HS-5 (cell line): ENCODE results near the gene RPTOR.
A peak's percentile ranks its signal among the peaks of the same experiment; 100 is the strongest.
"Not testable (repeated sequence)": the region's sequence is repeated elsewhere in the genome, so short reads cannot be mapped to it uniquely, and the experiment has no call there.

Source experiments
- DNase-seq: peaks from one replicate; pipeline ENCODE4 v3.0.0-alpha.2; 2012; ENCODE audit warnings: low read depth

The RPTOR gene

GRCh38 chr17:80694992-80695912 is 150.6 kb downstream of the RPTOR start:
- no peak for DNase-seq

- DNase-seq: no peak
Measured at GRCh38 chr17:80695979-80696378, 151.3 kb downstream of the RPTOR start.

GRCh38 chr17:80696456-80696855 is 151.8 kb downstream of the RPTOR start:
- DNase-seq: no peak

- DNase-seq: no peak
Measured at GRCh38 chr17:80696964-80697363, 152.3 kb downstream of the RPTOR start.

- DNase-seq: no peak
Measured at GRCh38 chr17:80698297-80698696, 153.7 kb downstream of the RPTOR start.

GRCh38 chr17:80699205-80699604 is 154.6 kb downstream of the RPTOR start:
- DNase-seq: not testable (repeated sequence)

- DNase-seq: no peak
Measured at GRCh38 chr17:80701730-80702129, 157.1 kb downstream of the RPTOR start.

- DNase-seq: no peak
Measured at GRCh38 chr17:80702315-80703141, 157.9 kb downstream of the RPTOR start.

- DNase-seq: no peak
Measured at GRCh38 chr17:80703142-80703478, 158.5 kb downstream of the RPTOR start.

GRCh38 chr17:80704381-80704819 is 159.8 kb downstream of the RPTOR start:
- no peak for DNase-seq

- DNase-seq: no peak
Measured at GRCh38 chr17:80704894-80705293, 160.3 kb downstream of the RPTOR start.

- no peak for DNase-seq
Measured at GRCh38 chr17:80705988-80706387, 161.3 kb downstream of the RPTOR start.

GRCh38 chr17:80706463-80706867 is 161.8 kb downstream of the RPTOR start:
- no peak for DNase-seq

- DNase-seq: no peak
Measured at GRCh38 chr17:80708480-80708879, 163.8 kb downstream of the RPTOR start.

- DNase-seq: no peak
Measured at GRCh38 chr17:80709090-80709695, 164.6 kb downstream of the RPTOR start.

- DNase-seq: no peak
Measured at GRCh38 chr17:80710714-80711302, 166.2 kb downstream of the RPTOR start.

- DNase-seq: no peak
Measured at GRCh38 chr17:80712089-80712488, 167.5 kb downstream of the RPTOR start.

GRCh38 chr17:80712606-80713005 is 168.0 kb downstream of the RPTOR start:
- DNase-seq: no peak

- peak; percentile 6 for DNase-seq
Measured at GRCh38 chr17:80716986-80717719, 172.5 kb downstream of the RPTOR start.

- DNase-seq: no peak
Measured at GRCh38 chr17:80717720-80718083, 173.1 kb downstream of the RPTOR start.

GRCh38 chr17:80718428-80718827 is 173.8 kb downstream of the RPTOR start:
- no peak for DNase-seq

GRCh38 chr17:80719449-80719848 is 174.8 kb downstream of the RPTOR start:
- DNase-seq: no peak
